ENCODE results near the gene MAGEA2. TPM values are rescaled to one million over a fixed set of nuclear protein-coding genes. Genes with fewer than 3 reads are reported as not detected.
"Not testable (repeated sequence)": the region's sequence is repeated elsewhere in the genome, so short reads cannot be mapped to it uniquely, and the experiment has no call there.

The MAGEA2 gene
- total RNA-seq, 1 donor from 2014 or later, result not detected

GRCh38 chrX:152738560-152738959 lies 15.1 kb downstream of the MAGEA2 start:
- no peak for TF ChIP-seq CTCF (IDR thresholded peaks at IDR 0.05)
- H3K27me3 ChIP-seq (ENCODE audit: low read depth), result no peaks in the 10 kb centered on the region
- DNase-seq (no peak), ATAC-seq (no peak)
- intact Hi-C loops (cut with DNase I), result no loop called here
- no peak overlapping the region for H3K4me3 ChIP-seq
- H3K9me3 ChIP-seq, result no peaks in the 10 kb centered on the region
- H3K27ac ChIP-seq, result no peak overlapping the region
- no peaks in the 10 kb centered on the region for H3K36me3 ChIP-seq
- H3K4me1 ChIP-seq, result no peaks in the 10 kb centered on the region

GRCh38 chrX:152736528-152736927 lies 17.1 kb downstream of the MAGEA2 start:
- ATAC-seq; H3K36me3 ChIP-seq; H3K27me3 ChIP-seq (ENCODE audit: low read depth); H3K27ac ChIP-seq; H3K9me3 ChIP-seq; DNase-seq; H3K4me1 ChIP-seq; H3K4me3 ChIP-seq; intact Hi-C loops (cut with DNase I): not testable (repeated sequence)

GRCh38 chrX:152735860-152736511 lies 17.7 kb downstream of the MAGEA2 start:
- ATAC-seq, result no peak
- no peak overlapping the region for H3K4me3 ChIP-seq
- H3K9me3 ChIP-seq, result no peaks in the 10 kb centered on the region
- no peaks in the 10 kb centered on the region for H3K27me3 ChIP-seq (ENCODE audit: low read depth)
- no peaks in the 10 kb centered on the region for H3K4me1 ChIP-seq
- intact Hi-C loops (cut with DNase I), result no loop called here
- no peak for TF ChIP-seq CTCF (IDR thresholded peaks at IDR 0.05)
- H3K27ac ChIP-seq, result no peak overlapping the region
- no peaks in the 10 kb centered on the region for H3K36me3 ChIP-seq
- DNase-seq, result no peak

GRCh38 chrX:152735101-152735500 lies 18.5 kb downstream of the MAGEA2 start:
- no peak overlapping the region for H3K4me3 ChIP-seq
- DNase-seq (no peak), ATAC-seq (no peak)
- no peak for TF ChIP-seq CTCF (IDR thresholded peaks at IDR 0.05)
- H3K4me1 ChIP-seq, result no peaks in the 10 kb centered on the region
- H3K36me3 ChIP-seq, result no peaks in the 10 kb centered on the region
- no peak overlapping the region for H3K27ac ChIP-seq
- H3K9me3 ChIP-seq, result no peaks in the 10 kb centered on the region
- no peaks in the 10 kb centered on the region for H3K27me3 ChIP-seq (ENCODE audit: low read depth)
- intact Hi-C loops (cut with DNase I), result no loop called here

GRCh38 chrX:152734143-152734858 lies 19.3 kb downstream of the MAGEA2 start:
- intact Hi-C loops (cut with DNase I); H3K4me1 ChIP-seq; H3K4me3 ChIP-seq; H3K36me3 ChIP-seq; ATAC-seq; H3K27me3 ChIP-seq (ENCODE audit: low read depth); H3K27ac ChIP-seq; H3K9me3 ChIP-seq; DNase-seq: not testable (repeated sequence)

GRCh38 chrX:152733261-152733975 lies 20.2 kb downstream of the MAGEA2 start, which contains the start of the genes CSAG1 and MAGEA12:
TSS of gene CSAG1 (minus strand) at chrX:152733721. CDS start at chrX:152732460, 1,261 bp downstream.
TSS of gene MAGEA12 (plus strand) at chrX:152733757. CDS start at chrX:152736162, 2,405 bp downstream.
- Histone ChIP-seq H3K27ac (no peak within 1 kb of the TSS), H3K4me1 (no peaks in the 10 kb centered on the region), H3K27me3 (ENCODE audit: low read depth) (no peaks in the 10 kb centered on the region), H3K4me3 (no peak within 1 kb of the TSS), H3K9me3 (no peaks in the 10 kb centered on the region), H3K36me3 (no peaks in the 10 kb centered on the region)
- no peak for ATAC-seq
- TF ChIP-seq CTCF (IDR thresholded peaks at IDR 0.05), result no peak
- no peak for DNase-seq
- intact Hi-C loops (cut with DNase I), result no loop called here
